ENCODE measurements around the gene CTNNBL1.

The CTNNBL1 gene

DNA sequence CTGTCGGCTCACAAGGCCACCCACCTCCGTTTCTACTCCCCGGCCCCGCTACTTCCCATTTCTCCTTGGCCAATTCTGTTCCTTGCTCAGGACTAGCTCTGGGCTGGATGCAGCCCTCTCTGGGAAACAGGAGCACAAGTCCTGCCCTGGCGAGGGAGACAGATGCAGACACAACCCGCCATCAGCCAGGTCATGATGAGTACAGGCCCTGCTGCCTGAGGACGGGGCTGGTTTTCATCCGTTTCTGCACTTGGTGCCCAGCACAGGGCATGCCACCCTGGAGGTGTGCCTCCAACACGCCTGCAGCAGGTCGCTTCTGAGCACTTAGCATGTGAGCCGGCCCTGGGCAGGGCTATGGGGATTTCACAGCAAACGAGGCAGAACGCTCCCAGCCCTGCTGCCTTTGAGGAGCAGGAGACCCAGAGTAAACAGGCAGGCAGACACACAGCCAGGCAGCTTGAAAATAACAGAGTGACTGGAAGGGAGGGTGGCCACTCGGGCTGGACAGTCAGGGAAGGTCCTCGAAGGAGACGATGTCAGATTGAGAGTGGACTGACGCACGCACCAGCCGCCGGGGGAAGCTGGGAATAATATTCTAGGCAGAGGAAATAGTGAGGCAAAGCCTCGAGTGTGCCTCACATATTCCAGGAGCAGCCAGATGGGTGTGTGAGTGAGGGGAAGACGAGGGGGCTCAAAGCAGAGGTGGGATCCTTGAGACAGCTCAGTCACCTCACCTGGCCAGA, 187.9 kb downstream of the CTNNBL1 start:
- DNase-seq, result no peak

DNA sequence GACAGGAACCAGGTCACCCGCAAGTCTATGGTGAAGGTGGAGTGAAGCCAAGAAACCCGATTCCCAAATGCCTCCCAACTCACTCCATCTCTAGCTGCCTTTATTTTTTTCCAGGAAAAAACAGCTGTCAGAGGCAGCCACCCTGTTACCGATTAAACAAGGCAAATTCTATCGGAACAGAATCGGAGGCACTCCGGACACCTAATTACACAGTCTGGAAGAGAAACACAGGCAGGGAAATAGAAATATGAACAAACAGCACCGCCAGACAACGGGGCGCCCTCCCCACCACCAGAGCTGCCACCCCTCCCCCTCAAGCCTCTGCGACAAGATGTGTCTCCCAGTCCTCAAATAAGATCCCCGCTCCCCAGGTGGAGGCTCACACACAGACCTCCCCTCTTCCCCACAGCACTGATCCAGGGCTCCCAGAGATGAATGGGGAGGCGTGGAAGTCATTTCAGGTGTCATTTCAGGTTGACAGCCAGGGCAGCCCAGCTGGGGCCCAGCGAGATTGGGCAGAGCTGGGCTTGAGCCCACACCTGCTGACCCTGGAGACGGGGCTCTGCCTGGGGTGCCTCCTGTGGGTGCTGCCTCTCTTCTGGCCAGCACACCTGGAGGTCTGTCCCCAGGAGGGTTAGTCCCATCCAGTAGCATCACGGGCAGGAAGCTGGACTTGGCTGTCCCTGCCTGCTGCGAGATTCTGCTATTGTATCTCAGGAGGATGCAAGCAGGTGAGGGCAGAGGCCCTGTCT, 189.3 kb downstream of the CTNNBL1 start:
- no peak for DNase-seq

DNA sequence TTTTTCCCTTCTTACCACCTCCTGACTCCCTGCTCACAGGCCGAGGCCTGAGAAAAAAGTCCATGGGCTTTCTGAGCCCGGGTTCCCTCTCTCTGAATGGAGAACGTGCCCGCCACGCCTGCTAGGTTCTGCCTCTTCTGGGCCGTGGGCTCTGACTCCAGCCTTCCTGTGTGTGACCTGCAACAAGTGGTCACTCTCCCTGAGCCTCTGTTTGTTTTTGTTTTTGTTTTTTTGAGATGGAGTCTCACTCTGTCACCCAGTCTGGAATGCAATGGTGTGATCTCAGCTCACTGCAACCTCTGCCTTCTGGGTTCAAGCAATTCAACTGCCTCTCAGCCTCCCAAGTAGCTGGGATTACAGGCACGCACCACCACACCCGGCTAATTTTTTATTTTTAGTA, 191.2 kb downstream of the CTNNBL1 start:
- no peak for DNase-seq

DNA sequence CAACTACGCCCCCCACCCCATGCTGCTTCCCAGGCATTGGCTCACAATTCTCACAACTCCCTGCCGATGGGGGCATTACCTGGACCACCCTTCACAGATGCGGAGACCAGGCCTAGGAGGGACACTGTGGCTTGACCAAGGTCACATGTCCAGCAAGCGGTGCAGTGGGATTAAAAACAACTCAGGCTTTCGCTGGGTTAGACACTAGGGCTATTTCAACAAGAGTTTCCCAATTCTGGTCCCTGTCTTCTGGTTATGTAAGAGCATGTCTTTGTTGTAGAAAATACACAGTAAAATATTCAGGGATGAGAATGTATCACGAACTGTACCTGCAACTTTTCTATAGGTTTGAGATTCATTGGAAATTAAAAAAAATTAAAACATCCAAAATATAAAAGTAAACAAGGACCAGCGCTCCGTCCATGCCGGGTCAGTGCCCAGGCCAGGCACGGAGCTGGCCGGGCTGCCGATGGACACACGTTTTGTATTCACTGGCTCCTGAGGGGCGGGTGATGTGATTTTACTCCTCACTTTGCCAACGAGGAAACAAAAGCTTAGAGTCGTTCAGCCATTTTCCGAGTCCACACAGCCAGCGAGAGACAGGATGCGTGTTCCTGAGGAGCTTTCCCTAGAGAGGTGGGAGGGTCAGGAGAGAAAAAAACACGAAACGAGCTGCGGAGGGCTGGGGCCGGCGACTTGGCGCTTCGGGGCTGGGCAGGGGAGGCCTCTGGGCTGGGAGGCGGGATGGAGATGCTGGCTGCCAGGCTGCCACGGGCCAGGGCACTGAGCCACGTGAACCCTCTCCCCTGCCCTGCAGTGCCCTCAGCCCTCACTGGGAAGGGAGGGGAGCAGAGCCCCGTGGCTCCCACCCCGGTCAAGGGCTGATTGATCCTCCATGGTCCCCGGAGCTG, 192.0 kb downstream of the CTNNBL1 start:
- DNase-seq, result no peak

DNA sequence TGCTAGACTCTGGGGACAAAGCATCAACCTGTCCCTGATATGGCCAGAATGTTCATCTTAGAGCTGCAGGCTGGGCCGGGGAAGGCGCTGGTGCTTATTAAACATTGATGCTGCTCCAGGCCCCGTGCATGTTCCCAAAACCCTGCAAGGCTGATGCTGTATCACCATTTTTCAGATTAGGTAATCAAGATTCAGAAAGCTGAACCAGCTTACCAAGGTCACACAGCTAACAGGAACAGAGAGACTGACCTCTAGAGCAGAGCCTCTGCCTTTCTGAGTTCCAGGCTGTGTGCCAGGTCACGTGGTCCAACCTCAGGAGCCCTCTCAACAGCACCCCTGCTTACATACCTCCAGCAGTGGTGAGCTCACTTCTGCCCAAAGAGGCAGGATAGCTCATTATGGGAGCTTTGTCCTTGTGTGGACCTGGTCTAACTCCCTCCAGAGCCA, 193.0 kb downstream of the CTNNBL1 start:
- DNase-seq, result no peak

DNA sequence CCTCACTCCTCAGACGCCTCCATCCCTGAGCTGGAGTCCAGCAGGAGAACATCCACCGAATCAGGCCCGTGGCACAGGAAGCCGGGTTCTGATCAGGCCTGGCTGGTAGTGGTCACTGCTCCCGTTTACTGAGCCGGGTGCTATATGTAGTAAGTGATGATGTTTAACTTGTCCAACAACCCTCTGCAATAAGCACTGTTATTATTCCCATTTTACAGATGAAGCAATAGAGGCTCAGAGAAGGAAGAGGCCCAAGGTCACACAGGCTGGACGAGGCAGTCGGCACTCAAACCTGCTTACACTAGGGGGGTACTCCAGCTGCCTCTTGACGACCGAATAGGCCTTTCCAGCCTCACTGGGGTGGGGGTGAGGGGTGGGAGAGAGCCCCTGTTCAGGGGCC, 194.8 kb downstream of the CTNNBL1 start:
- DNase-seq, result no peak

DNA sequence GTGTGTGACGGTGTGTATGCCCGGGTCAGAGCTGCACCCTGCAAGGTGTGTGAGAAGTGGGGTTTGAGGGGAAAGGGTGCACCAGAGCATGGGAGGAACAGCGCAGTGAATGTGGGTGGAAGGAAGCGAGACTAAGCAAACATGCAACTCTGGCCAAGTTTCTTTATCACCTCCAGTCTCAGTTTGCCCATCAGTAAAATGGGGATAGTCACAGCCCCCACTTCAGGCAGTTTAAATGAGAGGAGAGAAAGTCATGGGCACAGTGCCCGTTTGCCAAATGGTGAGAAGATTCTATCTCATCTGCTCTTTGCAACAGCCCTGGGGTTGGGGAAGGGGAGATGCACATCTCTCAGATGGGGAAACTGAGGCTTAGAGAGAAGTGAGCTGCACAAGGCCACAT, 196.3 kb downstream of the CTNNBL1 start:
- DNase-seq, result no peak

DNA sequence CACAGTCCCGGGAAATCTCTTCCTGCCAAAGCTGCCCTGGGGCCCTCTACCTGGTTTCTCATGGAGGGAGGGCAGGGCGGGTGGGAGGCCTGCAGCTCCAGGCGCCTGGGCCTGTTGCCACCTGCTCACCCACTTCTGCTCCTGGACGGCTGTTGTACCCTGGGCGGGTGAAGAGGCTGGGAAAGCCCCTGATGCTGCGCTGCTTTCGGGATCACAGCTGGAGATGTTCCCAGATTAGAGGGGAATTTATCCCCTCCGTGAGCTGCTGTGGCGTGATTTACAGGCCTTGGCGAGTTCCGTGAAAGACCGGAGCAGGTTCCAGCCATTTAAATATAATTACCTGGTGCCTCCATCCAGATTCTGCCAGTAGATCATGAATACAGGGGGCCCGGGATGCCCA, 196.8 kb downstream of the CTNNBL1 start:
- DNase-seq, result no peak

DNA sequence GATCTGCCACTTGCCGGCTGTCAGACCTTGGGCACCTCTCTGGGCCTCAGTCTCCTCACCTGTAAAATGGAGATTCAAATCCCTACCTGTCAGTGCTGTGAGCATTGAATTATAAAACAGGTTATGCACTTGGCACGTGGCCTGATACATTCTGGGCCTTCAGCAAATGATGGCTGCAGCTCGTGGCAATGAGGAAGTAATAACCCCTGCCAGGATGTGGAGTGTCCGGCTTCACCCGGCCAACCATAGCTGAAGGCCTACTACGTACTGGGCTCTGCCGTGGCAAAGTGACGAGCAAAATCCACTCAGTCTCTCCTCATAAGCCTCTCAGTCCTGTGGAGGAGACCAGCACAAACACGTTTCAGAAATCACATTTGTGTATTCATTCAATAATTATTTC, 198.2 kb downstream of the CTNNBL1 start:
- DNase-seq, result no peak

DNA sequence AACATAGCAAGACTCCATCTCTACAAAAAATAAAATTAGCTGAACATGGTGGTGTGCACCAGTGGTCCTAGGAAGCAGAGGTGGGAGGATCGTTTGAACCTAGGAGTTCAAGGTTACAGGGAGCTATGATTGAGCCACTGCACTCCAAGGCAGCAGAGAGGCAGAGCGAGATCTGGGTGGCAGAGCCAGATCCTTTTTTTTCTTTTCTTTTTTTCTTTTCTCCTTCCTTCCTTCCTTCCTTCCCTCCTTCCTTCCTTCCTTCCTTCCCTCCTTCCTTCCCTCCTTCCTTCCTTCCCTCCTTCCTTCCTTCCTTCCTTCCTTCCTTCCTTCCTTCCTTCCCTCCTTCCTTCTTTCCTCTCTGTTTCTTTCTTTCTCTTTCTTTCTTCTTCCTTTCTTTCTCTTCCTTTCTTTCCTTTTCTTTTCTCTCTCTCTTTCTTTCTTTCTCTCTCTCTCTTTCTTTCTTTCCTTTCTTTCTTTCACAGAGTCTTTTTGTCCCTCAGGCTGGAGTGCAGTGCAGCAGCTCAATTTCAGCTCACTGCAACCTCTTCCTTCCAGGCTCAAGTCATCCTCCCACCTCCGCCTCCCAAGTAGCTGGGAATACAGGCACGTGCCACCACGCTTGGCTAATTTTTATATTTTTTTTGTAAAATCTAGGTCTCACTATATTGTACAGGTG, 199.9 kb downstream of the CTNNBL1 start:
- no peak for DNase-seq

DNA sequence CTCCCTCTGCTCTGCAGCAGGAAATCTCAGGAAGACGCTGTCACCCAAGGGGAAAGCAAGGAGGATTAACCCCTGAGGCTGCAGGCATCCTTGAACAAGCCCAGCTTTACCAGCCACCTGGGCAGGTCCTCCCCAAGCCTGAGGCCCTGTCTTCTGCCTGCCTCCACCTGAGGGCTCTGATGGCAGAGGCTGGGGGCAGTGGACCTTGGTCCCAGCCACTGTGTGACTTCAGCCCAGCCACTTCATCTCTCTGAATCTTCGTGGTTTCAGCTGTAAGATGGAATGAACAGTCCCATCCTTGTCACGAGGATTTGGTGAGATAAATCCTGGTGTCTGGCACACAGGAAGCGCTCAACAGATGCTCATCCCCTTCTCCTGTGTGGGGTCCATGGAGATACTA, 200.6 kb downstream of the CTNNBL1 start:
- DNase-seq, result no peak

DNA sequence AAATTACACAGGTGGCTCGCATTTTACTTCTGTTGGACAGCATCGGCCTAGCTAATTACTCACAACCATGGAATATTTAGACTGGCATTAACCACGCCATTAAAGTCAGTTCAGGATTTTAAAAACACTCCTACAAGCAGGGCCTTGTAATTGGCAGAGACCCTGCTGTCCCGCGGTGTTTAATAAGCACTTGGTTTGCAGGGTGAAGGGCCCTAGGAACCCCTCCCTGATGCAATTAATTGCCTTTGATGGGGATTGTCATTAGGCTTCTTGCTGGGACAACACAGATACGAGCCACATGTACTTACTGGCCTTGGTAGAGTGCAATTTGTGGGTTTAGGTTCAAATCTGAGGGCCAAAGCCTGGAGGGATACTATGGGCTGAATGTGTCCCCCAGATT, 201.3 kb downstream of the CTNNBL1 start:
- DNase-seq, result no peak

DNA sequence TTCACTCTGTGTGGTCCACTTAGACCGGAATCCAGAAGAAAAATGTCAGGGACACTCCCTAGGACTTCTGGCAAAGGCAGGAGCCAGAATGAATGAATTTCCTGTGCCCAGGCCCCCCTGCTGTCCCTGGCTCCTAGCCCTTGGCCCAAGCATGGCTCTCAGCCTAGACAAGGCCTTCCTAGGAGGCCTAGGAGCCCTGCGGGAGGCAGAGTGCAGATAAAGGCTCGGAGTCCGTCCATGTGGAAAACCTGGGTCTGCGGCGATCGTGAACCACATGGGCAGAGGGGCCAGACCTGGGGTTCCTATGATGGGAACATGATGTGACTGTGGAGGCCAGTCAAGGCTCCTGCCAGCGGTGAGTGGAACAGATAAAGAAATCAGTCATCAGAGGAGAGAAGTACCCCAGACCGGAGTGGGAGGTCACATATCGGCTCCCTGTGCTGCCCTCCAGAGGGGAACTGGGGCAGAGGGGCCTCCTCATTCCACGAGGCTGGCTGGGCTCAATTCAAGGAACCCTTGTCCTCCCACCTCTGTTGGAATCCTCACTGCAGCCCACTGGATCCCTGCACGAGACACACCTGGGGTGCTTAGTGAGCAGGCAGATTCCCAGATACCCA, 203.2 kb downstream of the CTNNBL1 start:
- no peak for DNase-seq

DNA sequence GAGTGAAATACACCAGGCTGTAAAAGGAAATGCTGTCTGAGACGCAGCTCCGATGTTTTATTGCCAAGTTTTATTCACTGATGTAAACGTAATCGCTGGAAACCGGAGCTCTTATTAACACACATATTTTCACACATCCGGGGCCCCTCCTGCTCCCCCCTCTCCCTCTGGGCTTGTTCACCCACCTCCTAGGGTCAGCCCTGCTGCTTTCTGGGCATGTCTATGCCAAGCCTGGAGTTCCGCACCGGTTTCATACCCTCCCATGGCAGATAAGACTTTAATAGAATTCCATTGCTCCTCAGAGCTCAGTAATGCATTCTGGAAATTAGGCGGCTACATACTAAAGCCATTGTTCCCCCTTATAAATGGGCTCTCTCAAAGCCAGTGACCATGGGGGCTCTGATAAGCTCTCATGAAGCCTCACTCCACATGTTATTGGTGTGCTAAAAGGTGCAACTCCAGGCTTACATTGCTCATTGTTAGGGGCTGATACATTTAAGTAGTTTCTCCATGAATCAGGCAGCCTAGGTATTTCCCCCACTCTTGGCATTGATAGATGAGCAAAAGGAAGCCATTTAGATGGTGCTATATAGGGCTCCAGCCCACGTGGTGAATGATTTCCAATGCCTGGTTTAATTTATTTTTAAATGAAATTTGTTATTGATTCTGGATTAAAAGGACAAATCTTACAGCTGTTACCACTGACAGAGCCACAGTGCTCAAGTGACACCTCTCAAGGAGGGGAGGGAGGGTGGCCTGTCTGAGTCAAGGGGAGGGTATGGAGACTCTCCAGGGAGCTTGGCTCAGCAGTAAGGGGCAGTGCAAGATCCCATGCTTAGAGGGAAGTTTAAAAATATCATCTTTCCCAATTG, 204.6 kb downstream of the CTNNBL1 start:
- no peak for DNase-seq

DNA sequence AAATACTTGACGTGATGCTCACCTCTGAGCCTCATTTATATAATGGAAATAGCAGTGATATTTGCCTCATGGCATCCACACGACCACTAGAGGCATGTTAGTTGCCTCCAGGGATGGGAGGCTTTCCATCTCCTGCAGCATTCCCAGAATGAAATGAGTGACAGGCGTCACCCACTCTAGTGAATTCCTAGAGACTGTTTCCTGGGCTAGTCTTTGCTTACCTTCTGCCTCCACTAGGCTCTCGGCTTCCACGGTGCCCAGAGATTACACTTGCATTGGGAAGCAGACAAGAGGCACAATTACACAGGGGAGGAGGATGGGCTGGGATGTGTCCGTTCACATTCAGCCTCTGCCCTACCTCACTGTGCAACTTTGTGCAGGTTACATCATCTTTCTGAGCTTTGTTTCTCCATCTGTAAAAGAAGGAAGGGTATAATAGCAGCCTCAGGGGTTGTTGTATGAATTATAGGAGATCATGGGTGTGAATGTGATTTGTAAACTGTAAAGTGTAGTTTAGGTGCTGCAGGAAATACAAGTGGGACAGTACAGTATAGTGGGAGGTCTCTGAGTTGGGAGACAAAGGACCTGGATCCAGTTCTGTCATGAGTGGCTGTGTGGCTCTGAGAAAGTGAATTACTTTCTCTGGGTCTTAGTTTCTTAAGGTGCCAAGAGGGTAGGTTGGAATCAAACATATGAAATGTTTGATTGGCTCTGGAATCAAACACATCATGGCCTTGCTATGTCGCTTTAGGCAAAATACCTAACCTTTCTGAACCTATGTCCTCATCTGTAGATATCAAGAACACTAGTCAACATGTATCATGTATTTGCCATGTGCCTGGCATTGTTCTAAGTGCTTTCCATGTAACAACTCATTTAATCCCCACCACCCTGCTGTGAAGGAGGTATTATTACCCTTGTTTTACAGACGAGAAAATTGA, 205.5 kb downstream of the CTNNBL1 start:
- DNase-seq, result no peak

DNA sequence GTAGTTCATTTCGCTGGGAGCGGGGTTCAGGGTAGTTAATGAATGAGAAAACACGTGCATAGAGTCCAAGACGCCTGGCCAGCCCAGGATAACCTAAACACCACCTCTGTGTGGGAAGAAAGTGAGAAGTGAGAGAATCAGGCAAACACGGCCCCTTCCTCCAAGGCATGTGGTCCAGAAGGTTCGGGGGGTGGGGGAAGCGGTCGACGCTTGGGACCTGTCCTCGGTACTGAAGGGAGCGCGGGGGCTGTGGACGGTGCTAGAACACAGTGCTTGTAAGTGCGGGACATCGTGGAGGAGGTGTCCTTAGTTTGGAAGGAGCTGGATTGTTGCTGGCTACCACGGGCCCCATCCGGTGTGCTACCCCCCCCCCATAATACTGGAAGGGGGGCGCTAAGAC, 207.4 kb downstream of the CTNNBL1 start:
- no peak for DNase-seq

DNA sequence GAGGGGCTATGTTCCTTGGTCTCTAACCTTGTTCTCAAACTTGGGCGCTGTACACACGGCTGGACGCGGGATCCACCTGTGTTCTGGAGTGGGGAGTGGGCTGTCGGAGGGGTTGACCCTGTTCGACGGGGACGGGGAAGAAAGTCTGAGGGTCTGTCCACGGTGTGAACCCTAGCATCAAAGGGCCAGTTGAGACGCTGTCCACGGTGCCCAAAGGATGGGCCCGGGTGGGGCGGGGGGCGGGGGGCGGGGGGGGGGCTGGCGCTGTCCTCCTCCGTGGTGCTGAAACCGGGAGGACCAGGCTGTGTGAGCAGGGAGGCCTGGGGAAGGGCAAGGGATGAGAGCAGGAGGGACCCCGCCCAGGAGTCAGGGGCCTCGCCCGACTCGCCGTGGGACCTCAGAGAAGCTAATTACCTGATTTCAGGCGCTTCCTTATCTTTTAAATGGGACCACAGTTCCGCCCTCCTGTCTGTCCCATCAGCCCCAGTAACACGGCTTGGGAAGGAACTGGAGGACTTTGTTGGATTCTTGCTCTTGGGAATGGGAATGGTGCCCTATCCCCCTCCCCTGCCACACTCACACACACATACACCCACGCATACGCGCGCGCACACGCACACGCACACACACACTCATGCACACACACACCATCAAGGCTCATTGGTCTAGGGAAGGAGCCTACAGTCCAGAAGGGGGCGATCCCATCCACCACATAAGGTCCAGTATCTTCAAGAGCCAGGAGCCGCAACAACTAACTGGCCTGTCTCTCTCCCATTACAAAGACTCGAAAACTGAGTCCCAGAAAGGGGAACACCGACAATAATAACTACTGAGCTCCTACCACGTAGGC, 208.0 kb downstream of the CTNNBL1 start:
- no peak for DNase-seq

DNA sequence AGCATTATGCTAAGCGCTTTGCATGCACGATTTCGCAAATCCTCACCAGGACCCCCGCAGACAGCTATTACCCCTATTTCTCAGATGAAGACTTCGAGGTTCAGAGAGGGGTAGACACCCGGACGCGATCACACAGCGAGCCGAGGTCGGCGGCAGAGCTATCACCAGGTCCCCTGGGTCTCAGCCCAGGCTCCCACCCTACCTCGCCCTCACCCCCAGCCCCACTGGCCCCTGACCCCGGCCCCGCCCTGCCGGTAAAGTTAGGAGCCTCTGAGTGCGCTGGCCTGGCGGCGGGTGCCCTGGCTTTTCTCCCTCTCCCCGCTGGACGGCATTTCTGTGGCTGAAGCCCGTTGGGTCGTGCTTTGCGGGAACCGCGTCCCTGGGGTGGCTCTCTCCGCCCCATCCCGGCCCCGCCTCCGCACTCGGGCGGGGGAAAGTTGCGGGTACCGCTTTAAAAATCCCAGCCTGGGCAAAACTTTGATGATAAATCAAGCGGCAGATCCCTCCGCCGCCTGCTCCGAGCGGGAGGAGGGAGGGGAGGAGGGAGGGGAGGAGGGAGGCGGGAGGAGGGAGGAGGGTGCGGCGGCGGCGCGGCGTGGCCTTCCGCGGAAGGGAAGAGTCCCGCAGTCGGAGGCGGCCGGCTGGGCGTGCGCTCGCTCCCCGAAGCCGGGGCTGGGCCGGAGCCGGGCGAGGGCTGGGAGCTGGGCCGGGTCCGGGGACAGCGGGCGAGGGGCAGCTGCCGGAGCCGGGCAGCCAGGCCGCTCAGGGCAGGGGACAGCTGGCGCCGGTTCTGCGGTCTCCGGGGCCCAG, 208.9 kb downstream of the CTNNBL1 start, which contains the start of gene VSTM2L:
Gene VSTM2L (plus strand): TSS at position 624 of the 810 bp plus-strand sequence. CDS start 224 bp downstream, outside the sequence.
- no peak for DNase-seq
